Subcutaneous adipose tissue (tissue), 4 donors: Measurements from ENCODE around the gene SLC38A10. TPM values are rescaled to one million over a fixed set of nuclear protein-coding genes. Genes with fewer than 3 reads are reported as not detected.

ENCODE experiments used
- total RNA-seq, 4 donors: library from RNA; depleted of rRNA; stranded (reverse); fragments of >200 nt; gene quantifications; one replicate each; pipeline ENCODE4 v1.1.0, GENCODE V29; 2016
- TF ChIP-seq, protein P1 (sequence below): fragments of 450-650 bp; IDR thresholded peaks from one replicate; pipeline ENCODE4 v1.5.1; 2016; ENCODE audit warnings: low read depth, mild to moderate bottlenecking, control low read depth, antibody characterized with exemption, moderate library complexity

Gene SLC38A10
- total RNA-seq, 4 donors from 2014 or later, result 40.4 to 175 (median 91.0) TPM

DNA sequence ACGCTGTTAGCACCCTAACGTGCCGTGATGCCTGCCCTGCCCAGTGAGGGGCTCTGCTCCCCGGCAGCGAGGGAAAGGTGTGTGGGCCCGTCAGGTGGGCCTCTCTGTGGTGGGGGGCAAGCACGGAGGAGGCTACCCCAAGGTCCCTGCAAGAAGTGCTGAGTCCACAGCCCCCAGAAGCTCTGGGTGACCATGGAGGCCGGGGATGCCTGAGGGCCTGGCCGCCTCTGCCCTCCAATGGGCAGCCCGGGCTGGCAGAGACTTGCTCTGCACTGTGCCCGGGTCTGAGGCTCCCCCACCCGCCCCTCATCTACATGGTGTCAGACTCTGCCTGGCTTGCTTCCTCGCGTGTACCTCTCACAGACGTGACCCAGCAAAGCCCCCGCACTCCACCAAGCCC lies 12.2 kb downstream of the SLC38A10 start:
- TF ChIP-seq, protein P1, sequence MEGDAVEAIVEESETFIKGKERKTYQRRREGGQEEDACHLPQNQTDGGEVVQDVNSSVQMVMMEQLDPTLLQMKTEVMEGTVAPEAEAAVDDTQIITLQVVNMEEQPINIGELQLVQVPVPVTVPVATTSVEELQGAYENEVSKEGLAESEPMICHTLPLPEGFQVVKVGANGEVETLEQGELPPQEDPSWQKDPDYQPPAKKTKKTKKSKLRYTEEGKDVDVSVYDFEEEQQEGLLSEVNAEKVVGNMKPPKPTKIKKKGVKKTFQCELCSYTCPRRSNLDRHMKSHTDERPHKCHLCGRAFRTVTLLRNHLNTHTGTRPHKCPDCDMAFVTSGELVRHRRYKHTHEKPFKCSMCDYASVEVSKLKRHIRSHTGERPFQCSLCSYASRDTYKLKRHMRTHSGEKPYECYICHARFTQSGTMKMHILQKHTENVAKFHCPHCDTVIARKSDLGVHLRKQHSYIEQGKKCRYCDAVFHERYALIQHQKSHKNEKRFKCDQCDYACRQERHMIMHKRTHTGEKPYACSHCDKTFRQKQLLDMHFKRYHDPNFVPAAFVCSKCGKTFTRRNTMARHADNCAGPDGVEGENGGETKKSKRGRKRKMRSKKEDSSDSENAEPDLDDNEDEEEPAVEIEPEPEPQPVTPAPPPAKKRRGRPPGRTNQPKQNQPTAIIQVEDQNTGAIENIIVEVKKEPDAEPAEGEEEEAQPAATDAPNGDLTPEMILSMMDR, result no peak

DNA sequence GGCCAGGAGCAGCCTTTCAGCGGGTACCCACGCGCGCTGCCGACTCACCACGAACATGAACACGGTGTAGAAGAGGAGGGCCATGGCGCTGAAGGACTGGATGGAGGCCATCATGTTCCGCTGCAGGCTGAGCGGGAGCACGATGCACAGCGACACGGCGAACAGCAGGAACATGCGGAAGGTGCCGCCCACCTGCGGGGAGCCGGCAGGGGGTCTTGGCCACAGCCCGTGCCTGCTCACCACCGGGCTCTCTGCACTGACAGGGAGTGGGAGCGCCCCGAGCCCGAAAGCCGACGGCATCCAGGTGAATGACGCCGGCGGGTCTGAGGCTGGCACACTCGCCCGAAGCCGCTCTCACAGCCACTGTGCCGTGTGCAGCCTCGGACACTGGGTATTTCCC lies 13.0 kb downstream of the SLC38A10 start:
- TF ChIP-seq, protein P1, result no peak

DNA sequence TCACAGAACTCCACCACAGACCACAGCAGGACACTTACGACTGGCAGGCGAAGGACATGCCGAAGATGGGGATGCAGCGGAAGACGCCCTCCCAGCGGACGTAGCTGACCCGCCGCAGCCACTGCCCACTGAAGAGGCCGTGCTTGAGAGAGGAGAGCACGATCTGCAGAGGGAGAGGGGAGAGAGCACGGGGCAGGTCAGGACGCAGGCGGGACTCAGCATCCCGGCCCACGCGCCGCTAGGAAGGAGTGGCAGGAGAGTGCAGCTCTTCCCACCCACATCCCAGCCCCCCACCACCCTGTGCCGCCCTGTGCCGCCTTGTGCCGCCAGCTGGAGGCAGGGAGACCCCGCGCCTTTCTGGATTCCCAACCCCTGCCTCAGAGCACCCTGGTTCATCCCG lies 14.5 kb downstream of the SLC38A10 start:
- TF ChIP-seq, protein P1, result no peak

DNA sequence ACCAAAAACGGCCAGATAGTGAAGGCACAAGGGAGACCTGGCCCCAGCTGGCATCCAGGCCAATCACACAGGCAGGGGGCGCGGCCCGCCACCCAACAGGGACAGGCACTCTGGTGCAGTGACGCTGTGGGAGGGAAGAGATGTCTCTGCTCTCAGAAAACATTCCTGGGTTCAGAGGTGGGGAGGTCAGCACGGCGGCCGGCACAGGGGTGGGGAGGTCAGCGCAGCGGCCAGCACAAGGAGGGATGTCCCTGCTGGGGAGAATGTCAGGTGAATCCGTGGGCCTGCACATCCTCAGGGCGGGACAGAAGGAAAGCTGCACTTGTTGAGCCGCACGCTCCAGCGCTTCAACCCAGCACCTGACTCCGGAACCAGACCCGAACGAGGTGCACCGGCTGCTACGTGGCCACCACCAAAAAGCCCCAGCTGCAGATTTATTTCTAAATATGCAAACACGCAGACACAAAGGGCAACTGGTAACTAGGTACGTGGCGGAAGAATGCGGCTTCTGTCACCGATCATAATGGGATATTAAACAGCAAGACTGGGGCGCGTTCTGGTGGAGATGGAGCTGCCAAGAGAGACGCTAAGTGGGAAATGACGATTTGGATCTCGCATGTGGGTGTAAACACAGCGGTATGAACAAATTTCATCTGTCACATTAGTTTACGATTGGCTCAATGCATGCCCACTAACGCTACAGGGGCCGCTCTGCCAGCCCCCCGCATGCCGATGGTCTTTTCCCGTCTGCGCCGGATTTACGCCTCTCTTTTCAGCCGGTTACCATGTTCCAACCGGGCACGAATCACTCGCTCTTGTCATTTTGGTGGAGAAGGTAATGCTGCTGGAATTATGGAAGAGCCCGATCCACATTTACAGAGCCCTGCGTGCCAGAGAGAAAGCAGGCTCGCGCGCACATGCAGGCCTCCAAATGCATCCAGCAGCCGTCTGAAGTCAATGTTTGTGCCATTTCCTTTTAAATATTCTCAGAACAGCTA lies 15.5 kb downstream of the SLC38A10 start:
- TF ChIP-seq, protein P1, result no peak

DNA sequence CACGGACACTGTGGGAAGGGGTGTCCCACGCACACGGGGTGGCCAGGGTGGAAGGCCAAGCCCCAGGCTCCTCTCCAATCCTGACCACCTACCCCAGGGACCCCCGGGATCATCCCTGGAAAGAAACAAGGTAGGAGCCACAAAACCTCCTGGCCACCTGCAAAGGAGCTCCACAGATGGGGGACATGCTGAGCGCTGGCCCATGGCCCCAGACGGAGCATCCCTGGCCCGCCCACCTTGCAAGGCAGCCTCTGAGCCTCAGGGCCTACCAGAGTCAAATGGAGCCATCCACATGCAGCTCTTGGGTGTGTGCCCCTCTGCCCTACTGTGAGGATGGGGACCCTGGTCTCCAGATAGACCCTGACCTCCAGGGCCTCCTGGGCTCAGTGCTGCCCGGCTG lies 16.3 kb downstream of the SLC38A10 start:
- TF ChIP-seq, protein P1, result no peak

DNA sequence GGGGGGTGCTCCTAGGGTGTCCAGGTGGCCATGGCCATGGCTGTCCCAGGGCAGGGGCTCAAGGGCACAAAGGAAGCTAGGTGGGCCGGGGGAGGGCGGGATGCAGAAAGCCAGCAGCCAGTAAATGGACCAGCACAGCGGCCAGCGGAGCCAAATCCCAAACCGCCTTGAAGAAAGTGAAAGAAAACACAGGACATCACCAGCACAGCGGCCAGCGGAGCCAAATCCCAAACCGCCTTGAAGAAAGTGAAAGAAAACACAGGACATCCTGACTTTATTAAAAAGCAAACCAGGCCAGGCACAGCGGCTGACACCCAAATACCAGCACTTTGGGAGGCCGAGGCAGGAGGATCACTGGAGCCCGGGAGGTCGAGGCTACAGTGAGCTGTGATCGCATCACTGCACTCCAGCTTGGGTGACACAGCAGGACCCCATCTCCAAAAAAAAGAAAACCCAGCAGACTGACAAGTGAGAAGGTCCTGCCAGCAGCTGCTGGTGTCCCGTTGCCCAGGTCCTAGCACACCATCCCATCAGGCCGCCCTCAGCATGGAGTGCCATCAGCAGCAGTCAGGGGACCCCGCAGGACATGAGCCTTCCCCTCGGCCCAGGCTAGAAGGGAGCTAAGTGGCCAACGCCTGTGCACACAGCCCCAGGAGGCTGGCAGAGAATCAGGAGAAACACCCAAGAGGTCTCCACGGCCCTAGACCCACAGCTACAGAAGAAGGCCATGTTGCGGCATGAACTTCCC lies 17.0 kb downstream of the SLC38A10 start:
- TF ChIP-seq, protein P1, result no peak

DNA sequence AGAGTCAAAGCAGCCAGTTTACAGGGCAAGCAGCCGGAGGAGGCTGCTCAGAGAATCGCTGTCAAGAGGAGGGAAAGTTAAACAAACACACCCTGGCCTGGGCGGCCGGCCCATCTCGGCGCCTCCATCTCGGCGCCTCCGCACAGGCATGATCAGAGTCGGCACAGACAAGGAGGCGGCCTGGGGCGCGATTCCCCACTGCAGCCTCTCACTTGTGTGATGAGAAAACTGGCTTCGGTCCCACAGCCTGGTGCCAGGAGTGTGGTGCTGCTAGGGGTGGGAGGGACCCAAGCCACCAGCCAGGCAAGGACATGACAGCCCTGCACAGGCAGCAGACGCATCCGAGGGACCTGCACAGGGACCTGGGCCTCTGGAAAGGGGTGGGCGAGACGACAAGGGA lies 17.7 kb downstream of the SLC38A10 start:
- TF ChIP-seq, protein P1, result no peak
